NCI-H146 (cell line): ENCODE results near the gene FZD2.
"Not testable (repeated sequence)": the region's sequence is repeated elsewhere in the genome, so short reads cannot be mapped to it uniquely, and the experiment has no call there.

Source experiments
- DNase-seq: peaks from one replicate; lab custom pipeline; 2025; lab: John Stamatoyannopoulos, UW

Gene FZD2

GRCh38 chr17:44546671-44547606, 10.3 kb upstream of the FZD2 start:
- no peak for DNase-seq

GRCh38 chr17:44547625-44548267, 9.5 kb upstream of the FZD2 start:
- DNase-seq, result no peak

DNA sequence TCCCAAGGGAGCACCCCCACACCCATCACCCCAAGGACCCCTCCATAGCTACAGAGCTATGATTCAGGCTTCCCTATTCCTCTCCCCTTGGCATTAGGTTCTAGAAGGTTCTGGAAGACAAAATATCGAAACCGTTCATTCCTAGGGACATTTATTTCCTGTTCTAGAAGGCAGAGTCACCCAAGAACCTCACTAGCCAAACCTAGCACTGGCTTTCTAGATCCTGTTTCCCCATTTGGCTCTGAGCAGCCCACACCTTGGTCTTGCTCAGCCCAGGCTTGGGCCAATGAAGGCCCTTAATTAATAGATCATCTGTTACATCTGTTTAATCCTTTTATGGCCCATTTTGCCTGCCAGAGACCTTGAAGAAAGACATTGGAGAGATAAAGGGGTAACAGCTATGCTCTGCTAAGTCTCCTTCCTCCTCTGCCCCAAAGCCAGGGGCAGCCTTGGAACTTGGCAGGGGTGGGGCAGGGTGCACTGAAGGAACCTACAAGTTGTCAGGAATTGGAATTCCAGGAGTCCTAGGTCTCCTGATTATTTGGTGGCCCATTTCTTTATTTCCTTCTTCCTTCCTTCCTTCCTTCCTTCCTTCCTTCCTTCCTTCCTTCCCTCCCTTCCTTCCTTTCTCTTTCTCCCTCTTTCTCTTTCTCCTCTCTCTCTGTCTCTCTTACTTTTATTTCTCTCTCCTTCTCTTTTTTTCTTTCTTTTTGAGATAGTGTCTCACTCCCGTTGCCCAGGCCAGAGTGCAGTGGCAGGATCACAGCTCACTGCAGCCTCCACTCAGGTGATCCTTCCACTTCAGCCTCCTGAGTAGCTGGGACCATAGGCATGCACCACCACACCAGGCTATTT, 8.7 kb upstream of the FZD2 start:
- no peak for DNase-seq

DNA sequence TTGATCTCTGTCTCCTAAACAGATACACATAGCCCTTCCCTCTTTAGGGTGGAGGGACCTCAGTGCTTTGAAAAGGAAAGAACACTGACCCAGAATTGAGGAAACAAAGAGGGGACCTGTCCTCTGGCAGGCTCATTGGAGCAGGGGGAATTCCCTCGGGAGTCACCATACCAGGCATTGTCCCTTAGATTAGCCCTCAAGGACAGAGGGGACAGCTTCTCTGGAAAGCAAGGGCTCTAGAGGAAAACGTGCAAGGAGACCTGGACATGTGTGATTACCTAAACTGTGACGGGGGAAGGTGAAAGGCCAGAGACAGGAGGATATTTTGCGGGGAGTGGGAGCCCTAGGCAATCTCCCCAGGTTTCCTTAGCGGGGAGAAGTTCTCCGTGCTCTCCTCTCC, 7.6 kb upstream of the FZD2 start:
- no peak for DNase-seq

DNA sequence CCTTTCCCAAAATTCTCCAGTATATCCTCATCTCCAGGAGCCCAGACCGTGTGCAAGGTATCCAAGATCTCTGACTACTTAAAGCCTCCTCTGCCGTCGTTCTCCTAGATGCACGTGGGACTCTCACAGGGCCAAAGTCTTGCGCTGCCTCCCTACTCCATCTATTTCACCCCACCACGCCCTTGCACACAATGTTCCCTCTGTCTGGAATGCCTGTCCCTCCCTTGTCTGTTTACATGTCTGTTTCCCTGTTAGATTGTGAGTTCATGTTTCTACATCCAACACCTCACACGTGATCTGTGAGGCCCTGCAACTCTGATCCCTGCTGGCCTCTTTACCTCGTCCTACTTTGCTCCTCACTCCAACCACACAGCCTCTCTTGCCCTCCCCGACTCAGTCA, 4.9 kb upstream of the FZD2 start:
- no peak for DNase-seq

- DNase-seq, result no peak
Measured at GRCh38 chr17:44555099-44555498, 2.2 kb upstream of the FZD2 start.

DNA sequence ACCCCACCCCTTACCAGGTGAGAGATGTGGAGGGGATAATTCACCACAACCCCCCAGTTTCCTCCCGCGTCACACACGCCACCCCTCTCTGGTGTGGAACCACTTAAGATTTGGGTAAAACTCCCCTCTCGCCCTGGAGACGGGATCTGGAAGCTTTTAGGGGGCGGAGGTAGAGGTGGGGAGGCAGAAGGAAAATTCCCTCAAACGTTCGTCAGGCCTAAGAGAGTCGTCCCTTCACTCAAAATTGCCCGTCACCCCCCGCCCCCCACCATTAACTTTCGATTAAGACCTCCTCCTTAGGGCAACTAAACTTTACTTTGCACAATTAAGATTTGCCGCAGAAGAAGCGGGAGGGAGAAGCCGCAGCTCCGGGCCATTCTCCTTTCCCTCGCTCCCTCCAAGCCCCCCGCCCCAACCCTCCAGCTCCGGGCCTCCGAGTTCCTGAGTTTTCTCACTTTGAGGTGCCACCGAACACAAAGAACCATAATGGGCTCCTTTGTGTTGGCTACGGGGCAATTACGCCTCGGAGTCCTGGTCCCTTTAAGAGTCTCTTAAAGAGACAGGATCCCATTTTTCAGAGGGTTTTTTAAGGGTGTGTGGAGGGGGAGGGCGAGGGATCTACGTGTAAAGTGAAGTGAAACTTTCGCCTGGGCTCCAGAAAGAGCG, 985 bp upstream of the FZD2 start:
- DNase-seq, result peak; percentile 22

GRCh38 chr17:44557651-44558285, 484 bp downstream of the FZD2 start:
- DNase-seq, result peak; percentile 33

DNA sequence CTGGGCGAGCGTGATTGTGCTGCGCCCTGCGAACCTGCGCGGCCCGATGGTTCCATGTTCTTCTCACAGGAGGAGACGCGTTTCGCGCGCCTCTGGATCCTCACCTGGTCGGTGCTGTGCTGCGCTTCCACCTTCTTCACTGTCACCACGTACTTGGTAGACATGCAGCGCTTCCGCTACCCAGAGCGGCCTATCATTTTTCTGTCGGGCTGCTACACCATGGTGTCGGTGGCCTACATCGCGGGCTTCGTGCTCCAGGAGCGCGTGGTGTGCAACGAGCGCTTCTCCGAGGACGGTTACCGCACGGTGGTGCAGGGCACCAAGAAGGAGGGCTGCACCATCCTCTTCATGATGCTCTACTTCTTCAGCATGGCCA, 1.0 kb downstream of the FZD2 start:
- no peak for DNase-seq

DNA sequence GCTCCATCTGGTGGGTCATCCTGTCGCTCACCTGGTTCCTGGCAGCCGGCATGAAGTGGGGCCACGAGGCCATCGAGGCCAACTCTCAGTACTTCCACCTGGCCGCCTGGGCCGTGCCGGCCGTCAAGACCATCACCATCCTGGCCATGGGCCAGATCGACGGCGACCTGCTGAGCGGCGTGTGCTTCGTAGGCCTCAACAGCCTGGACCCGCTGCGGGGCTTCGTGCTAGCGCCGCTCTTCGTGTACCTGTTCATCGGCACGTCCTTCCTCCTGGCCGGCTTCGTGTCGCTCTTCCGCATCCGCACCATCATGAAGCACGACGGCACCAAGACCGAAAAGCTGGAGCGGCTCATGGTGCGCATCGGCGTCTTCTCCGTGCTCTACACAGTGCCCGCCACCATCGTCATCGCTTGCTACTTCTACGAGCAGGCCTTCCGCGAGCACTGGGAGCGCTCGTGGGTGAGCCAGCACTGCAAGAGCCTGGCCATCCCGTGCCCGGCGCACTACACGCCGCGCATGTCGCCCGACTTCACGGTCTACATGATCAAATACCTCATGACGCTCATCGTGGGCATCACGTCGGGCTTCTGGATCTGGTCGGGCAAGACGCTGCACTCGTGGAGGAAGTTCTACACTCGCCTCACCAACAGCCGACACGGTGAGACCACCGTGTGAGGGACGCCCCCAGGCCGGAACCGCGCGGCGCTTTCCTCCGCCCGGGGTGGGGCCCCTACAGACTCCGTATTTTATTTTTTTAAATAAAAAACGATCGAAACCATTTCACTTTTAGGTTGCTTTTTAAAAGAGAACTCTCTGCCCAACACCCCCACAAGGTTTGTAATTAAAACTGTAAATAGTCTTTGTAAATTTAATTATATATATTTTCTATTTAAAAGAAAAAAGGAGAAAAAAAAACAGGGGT, 1.7 kb downstream of the FZD2 start:
- no peak for DNase-seq

GRCh38 chr17:44559634-44560554, 2.6 kb downstream of the FZD2 start:
- no peak for DNase-seq

DNA sequence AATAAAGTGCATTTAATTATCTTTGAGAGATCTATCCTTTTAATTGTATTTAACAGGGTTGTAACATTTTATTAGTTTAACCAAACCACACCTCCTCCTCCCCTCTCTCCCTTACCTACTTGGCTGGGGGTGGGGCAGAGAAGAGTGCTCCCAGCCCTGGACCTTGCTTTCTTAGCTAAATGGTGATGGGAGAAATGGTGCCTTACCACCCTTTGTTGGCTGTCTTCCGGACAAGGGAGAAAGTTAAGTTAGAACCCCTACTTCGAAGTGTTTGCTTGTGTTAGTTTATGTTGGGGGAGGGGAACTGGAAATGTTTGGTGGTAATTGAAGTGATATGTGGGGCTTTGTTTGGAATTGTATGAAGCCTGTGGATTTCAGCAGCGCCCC, 3.9 kb downstream of the FZD2 start:
- no peak for DNase-seq

DNA sequence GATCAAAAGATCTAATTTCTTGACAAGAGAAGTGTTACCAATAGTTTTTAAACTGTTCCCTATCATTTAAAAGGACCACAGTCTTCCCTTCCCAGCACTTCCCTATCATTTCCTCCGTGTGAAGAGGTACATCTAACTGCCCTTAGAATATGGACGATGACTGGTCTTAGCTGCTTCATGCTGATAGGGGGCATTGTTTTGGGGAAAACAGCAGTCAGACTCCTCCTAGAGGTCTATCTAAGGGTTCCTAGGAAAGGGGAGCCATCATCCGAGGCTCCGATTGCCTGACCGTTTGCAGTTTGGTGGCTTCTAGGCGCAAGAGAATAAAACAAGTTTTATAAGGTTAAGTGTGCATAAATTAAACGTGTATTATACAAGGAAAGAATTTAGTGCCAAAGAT, 7.1 kb downstream of the FZD2 start:
- no peak for DNase-seq

- no peak for DNase-seq
Measured at GRCh38 chr17:44565866-44566443, 8.7 kb downstream of the FZD2 start.

- DNase-seq, result not testable (repeated sequence)
Measured at GRCh38 chr17:44568311-44568944, 11.1 kb downstream of the FZD2 start.

DNA sequence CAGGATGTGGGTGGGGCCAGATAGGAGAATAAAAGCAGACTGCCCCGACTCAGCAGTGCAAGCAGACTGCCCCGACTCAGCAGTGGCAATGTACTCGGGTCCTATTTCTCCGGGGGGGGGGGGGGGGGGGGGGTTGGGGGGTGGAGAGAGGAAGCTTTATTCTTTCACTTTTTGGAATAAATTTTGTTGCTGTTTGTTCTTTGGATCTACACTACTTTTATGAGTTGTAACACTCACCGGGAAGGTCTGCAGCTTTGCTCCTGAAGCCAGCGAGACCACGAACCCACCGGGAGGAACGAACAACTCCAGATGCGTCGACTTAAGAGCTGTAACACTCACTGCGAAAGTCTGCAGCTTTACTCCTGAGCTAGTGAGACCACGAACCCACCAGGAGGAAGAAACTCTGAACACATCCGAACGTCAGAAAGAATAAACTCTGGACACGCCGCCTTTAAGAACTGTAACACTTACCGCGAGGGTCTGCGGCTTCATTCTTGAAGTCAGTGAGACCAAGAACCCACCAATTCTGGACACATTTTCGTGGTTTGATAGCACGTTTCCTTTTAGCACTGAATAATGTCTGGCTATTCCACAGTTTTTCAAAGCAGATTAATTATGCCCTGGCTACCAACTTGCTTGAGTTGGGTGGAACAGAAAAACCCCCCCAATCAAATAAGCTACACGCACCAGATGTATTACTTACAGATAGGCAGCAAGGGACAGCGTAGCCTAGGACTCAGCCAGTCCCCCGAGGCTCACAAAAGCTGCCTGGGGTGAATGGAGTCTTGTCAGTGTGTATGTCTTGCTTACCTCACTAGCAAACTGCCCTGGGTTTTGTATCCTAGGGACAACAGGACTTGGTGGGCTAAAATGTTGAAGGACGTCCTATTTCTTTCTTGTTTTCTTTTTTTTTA, 11.9 kb downstream of the FZD2 start:
- DNase-seq, result peak; percentile 25

GRCh38 chr17:44572801-44573200, 15.5 kb downstream of the FZD2 start:
- no peak for DNase-seq
